Astrocyte of the cerebellum (primary cell): Measurements from ENCODE around the gene RARRES2.
A peak's percentile ranks its signal among the peaks of the same experiment; 100 is the strongest.

Experiments
- DNase-seq: peaks from one replicate; pipeline ENCODE4 v3.0.0-alpha.2; 2011; ENCODE audit warnings: low read depth
- H3K4me3 ChIP-seq: 2 replicates; pipeline ENCODE4 v1.5.1; 2011; ENCODE audit warnings: mild to moderate bottlenecking, low read depth, low read length, moderate library complexity
- in situ Hi-C: cut with HindIII; loops from 2 replicates; pipeline ENCODE4 v1.10.0; 2017; ENCODE audit warnings: low sequenced_read_pairs
- TF ChIP-seq, protein P1 (sequence below): IDR thresholded peaks from 2 replicates; pipeline ENCODE4 v1.5.1; 2012; ENCODE audit warnings: low read length, low read depth, moderate library complexity, mild to moderate bottlenecking; ENCODE audit errors: missing control alignments

The RARRES2 gene

DNA sequence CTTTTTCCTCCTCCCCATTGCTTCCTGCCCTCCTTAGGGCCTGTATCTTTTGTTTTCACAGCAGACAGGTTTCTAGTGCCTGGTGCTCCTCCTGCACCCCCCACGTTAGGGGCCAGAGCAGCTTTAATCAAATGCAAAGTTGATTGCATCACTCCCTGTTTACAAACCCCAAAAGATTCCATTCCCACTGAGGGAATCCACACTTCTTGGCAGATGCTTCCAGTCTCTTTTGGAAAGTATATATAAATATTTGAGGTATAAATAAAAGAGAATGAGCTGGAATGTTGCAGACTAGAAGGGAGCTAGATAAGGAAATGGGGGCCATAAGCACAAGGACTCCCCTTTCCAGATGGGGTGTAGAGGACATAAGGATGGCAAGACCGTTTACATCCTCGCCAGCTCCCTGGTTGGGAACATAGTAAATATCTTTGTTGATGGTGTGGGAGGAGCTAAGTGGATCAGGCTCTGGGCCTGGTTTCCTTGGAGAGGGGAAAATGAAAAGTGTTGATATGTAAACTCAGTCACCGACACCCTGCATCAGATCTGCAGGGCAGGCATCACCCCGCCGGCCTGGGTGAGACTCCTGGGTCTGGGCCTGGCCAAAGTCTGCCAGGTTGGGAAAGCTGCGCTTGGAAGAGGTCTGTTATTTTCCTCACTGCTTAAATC lies 6.2 kb downstream of the RARRES2 start:
- no peak overlapping the region for H3K4me3 ChIP-seq
- in situ Hi-C loops, result no loop called here
- DNase-seq, result peak; percentile 83
- TF ChIP-seq, protein P1, sequence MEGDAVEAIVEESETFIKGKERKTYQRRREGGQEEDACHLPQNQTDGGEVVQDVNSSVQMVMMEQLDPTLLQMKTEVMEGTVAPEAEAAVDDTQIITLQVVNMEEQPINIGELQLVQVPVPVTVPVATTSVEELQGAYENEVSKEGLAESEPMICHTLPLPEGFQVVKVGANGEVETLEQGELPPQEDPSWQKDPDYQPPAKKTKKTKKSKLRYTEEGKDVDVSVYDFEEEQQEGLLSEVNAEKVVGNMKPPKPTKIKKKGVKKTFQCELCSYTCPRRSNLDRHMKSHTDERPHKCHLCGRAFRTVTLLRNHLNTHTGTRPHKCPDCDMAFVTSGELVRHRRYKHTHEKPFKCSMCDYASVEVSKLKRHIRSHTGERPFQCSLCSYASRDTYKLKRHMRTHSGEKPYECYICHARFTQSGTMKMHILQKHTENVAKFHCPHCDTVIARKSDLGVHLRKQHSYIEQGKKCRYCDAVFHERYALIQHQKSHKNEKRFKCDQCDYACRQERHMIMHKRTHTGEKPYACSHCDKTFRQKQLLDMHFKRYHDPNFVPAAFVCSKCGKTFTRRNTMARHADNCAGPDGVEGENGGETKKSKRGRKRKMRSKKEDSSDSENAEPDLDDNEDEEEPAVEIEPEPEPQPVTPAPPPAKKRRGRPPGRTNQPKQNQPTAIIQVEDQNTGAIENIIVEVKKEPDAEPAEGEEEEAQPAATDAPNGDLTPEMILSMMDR, result no peak

DNA sequence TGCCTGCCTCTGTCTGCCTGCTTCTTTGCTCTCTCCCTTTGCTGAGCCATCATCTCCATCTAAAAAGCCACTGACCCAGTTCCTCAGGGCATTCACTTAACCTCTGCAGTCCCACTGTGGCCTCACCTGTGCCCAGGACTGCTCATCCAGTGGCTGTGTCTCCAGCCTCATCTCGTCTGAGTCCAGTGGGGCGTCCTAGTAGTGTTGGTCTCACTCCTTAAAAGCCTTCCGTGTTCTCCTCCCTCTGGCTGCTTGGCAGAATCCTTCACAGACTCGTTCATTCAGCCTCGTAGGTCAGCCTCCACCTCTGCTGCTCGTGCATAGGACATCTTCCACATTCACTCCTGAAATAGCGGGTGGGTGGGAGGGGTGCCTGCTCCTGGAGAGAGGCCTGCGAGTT lies 7.3 kb downstream of the RARRES2 start:
- DNase-seq, result no peak
- in situ Hi-C loops, result no loop called here
- TF ChIP-seq, protein P1, result no peak
- no peak overlapping the region for H3K4me3 ChIP-seq

DNA sequence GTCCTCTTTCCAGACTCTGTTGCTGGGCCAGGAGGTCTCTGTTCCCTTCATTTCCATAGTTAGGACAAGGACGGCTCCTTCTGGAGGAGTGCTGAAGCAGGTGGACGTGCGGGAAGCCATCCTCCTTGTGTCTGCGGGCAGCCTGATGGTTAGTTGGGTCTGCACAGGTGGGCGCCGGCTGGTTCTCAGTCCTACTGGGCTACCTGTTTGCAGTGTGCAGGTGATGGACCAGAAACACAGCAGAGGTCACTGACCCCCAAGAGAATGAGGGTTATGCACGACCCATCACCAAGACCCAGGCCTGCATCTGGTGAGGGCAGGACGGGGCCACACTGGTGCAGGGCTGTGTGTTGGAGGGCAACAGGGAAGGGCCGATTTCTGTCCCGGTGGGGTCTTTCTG lies 7.8 kb downstream of the RARRES2 start:
- TF ChIP-seq, protein P1, result no peak
- DNase-seq, result no peak
- H3K4me3 ChIP-seq, result no peak overlapping the region
- in situ Hi-C loops, result no loop called here

DNA sequence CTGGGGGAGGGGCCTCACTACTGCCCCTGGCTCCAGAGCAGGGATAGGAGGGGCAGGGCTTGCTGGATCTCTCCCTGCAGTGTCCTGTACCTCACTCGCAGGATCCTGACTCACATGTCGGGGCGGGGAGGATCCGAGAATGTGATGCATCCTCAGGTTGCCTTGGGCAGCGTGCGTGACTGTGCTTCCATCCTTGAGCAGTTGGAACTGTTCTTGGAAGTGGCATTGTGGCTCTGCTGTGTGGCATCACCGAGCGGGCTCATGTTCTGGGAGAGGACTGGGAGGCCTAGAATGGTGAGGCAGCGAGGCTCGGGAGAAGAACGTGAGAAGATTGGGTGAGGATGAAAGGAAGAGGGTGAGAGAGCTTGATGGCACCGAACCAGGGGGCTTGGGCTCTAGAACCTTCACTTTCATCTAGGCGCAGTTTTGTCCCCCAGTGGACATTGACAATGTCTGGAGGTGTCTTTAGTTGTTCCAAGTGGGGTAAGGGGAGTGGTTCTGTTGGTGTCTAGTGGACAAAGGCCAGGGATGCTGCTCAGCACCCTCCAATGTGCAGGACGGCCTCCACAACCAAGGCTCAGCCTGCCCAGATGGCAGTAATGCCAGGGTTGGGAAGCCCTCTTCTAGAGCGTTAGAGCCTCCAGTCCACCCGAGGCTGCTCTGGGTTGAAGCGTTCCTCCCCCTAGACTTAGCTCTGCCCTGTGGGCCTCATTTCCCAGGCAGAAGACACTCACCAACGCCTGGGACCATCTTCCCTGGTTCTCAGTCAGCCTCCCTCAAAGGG lies 8.4 kb downstream of the RARRES2 start:
- no peak overlapping the region for H3K4me3 ChIP-seq
- DNase-seq, result no peak
- TF ChIP-seq, protein P1, result no peak
- in situ Hi-C loops, result no loop called here

DNA sequence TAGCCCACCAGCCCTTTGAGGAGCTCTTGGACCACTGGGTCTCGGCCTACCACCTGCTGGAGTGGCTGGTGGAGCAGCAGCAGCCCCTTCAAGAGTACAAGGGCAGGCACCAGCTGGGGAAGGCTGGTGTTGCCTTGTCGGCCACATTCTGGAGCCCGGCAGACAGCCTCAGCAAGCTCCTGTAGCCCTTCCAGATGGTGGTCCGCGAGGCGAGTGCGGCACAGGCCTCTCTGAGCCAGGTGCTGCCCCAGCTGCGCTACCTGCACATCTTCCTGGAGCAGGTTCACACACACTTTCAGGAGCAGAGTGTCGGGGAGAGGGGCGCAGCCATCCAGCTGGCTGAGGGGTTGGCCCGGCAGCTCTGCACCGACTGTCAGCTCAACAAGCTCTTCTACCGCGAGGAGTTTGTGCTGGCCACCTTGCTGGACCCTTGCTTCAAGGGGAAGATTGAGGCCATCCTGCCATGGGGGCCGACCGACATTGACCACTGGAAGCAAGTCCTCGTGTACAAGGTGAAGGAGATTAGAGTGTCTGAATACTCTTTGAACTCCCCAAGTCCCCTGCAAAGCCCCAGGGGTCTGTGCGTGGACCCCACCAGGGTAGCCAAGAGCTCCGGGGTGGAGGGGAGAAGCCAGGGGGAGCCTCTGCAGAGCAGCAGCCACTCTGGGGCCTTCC lies 11.1 kb downstream of the RARRES2 start:
- no peak for DNase-seq
- no peak overlapping the region for H3K4me3 ChIP-seq
- in situ Hi-C loops, result no loop called here
- TF ChIP-seq, protein P1, result no peak

DNA sequence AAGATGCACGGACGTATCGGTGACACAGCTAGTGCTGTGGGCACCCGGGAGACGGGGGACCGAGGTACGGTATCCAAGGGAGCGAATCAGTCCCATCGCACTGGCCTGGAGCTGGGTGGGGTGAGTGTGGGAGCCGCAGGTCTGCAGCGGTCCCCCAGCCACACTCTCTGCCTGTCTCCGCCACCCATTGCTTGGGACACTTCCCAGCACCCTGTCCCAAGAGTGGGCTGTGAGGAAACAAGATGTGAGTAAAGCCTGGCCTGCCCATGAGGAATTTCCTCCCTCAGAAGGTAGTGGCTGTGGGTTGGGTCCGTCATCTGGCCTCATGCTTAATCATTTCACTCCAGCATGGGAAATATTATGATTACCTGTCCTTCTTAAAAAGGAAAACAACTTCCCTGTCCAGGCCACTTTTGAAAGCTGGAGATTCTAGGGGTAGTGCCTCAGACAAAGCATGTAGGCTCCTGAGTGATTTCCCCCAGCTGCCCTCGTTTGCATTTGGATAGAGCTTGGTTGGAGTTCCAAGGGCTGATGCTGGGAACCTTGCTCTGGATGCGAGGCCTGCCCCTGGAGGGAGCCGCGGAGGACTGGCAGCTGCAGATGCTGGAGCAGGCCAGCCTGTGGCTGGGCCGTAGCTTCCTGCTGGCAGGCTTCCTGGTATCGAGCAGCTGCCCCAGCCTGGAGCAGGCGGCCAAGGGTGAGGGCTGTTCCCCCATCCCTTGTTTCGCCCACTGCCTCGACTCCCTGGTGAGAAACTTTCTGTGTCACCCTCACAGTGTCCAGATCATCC lies 11.9 kb downstream of the RARRES2 start:
- in situ Hi-C loops, result no loop called here
- no peak overlapping the region for H3K4me3 ChIP-seq
- no peak for DNase-seq
- TF ChIP-seq, protein P1, result no peak
